Neural progenitor cell (in vitro differentiated cells): ENCODE measurements around the gene HPGDS.

Experiments
- EZH2 ChIP-seq: fragments of 200-600 bp; sonication (generic); IDR thresholded peaks from 2 replicates; pipeline ENCODE4 v1.6.1; 2017; ENCODE audit warnings: antibody characterized with exemption, mild to moderate bottlenecking, moderate library complexity
- EZH2phosphoT487 ChIP-seq: fragments of 200-600 bp; sonication (generic); IDR thresholded peaks from 2 replicates; pipeline ENCODE4 v1.6.1; 2017; ENCODE audit warnings: antibody characterized with exemption
- TF ChIP-seq, protein P1 (sequence below): fragments of 200-600 bp; sonication (generic); IDR thresholded peaks from 2 replicates; pipeline ENCODE4 v1.5.1; 2017; ENCODE audit warnings: antibody characterized with exemption, mild to moderate bottlenecking

DNA sequence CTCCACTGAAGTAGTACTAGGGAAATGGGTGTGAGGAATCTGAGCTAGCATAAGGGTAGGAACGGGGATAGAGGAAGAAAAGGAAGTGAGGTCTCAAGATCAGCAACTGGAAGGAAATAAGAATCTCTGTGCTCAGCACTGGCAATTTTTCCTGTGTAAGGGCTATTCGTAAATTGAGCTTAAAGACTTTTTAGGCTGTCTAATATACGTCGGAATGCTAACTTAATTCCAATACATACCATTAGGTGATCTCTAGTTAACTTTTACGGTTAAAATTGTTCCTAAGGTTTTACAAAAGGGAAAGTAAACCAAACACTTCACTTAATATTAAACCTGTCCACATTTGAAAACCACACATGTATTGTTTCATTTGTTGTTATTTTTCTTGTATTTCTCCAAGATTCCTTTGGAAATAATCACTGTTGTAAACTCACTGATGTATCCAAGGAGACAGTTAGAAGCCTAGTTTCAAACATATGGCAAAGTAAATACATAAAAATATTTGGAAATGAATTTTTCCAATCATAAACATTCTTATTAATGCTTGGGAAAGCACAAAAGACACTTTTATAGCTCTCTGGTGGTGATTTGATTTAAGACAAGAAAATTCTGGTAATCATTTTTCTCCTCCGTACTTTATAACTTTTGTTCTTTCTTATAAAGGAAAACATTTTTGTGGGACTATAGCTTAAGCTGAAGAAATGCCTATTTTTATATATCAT is 28.1 kb upstream of the HPGDS start:
- TF ChIP-seq, protein P1, sequence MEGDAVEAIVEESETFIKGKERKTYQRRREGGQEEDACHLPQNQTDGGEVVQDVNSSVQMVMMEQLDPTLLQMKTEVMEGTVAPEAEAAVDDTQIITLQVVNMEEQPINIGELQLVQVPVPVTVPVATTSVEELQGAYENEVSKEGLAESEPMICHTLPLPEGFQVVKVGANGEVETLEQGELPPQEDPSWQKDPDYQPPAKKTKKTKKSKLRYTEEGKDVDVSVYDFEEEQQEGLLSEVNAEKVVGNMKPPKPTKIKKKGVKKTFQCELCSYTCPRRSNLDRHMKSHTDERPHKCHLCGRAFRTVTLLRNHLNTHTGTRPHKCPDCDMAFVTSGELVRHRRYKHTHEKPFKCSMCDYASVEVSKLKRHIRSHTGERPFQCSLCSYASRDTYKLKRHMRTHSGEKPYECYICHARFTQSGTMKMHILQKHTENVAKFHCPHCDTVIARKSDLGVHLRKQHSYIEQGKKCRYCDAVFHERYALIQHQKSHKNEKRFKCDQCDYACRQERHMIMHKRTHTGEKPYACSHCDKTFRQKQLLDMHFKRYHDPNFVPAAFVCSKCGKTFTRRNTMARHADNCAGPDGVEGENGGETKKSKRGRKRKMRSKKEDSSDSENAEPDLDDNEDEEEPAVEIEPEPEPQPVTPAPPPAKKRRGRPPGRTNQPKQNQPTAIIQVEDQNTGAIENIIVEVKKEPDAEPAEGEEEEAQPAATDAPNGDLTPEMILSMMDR, result no peak
- TF ChIP-seq EZH2phosphoT487, result no peak
- no peak for TF ChIP-seq EZH2
